ENCODE data around the gene TGFBR1.

- TF ChIP-seq POLR2A (IDR thresholded peaks at IDR 0.05; ENCODE audit: low read depth, low read length) (no peak), POLR2AphosphoS5 (IDR thresholded peaks at IDR 0.05; ENCODE audit: low read depth, low read length) (no peak)
These were observed 88.5 kb downstream of the TGFBR1 start for GRCh38 chr9:99193466-99193821.
